ENCODE results near the gene FAM83B.

GRCh38 chr6:54892831-54893230, 46.3 kb downstream of the FAM83B start:
- TF ChIP-seq, protein P1, sequence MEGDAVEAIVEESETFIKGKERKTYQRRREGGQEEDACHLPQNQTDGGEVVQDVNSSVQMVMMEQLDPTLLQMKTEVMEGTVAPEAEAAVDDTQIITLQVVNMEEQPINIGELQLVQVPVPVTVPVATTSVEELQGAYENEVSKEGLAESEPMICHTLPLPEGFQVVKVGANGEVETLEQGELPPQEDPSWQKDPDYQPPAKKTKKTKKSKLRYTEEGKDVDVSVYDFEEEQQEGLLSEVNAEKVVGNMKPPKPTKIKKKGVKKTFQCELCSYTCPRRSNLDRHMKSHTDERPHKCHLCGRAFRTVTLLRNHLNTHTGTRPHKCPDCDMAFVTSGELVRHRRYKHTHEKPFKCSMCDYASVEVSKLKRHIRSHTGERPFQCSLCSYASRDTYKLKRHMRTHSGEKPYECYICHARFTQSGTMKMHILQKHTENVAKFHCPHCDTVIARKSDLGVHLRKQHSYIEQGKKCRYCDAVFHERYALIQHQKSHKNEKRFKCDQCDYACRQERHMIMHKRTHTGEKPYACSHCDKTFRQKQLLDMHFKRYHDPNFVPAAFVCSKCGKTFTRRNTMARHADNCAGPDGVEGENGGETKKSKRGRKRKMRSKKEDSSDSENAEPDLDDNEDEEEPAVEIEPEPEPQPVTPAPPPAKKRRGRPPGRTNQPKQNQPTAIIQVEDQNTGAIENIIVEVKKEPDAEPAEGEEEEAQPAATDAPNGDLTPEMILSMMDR (conservative IDR thresholded peaks at IDR 0.05): no peak
- TF ChIP-seq EZH2 (IDR thresholded peaks at IDR 0.05; ENCODE audit: low read depth): no peak
